Measurements from ENCODE around the gene ARL1.
A peak's percentile ranks its signal among the peaks of the same experiment; 100 is the strongest.

ARL1 gene

DNA sequence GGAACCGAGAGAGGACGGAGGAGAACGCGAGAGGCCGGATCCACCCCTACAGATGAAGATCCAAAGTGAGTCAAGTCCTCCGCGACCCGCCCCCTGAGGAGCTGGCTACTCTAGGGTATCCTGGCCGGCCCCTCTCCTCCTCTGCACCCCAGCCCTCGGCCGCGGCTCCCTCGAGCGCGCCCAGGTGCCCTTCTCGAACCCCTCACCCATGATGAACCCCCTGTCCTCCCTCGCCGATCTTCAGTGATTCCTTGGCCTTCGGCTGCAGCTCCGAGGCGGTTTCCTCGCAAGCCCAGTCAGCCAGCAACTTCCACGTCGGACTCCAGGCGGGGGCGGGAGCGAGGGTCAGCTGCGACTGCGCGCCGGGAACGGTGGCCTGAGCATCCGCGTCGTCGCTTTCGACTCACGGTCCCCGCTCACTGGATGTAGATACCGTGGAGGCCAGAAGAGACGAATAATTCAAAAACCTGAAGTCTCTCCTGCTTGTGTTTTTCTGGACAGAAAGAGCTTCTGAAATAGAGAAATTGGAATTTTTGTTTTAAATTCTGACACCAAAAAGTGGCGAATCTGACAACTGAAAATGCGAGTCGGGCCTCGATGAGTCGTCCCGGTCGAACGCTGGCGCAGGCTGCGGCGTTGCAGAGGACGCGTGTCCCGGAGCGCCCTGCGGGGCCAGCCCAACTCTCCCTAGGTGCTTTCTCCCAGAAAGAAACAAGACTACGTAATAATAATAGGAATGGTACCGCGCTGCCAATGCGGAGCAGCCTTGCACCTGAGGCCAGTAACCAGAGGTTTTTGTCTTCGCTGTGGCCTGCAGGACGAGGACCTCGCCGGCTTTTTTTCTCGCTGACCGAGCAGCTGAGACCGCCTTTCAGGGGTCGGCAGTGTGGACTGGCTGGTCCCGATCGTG lies at the start of gene ARL1 (continued):
- TF ChIP-seq, protein P1, sequence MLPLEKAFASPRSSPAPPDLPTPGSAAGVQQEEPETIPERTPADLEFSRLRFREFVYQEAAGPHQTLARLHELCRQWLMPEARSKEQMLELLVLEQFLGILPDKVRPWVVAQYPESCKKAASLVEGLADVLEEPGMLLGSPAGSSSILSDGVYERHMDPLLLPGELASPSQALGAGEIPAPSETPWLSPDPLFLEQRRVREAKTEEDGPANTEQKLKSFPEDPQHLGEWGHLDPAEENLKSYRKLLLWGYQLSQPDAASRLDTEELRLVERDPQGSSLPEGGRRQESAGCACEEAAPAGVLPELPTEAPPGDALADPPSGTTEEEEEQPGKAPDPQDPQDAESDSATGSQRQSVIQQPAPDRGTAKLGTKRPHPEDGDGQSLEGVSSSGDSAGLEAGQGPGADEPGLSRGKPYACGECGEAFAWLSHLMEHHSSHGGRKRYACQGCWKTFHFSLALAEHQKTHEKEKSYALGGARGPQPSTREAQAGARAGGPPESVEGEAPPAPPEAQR (tag by site-specific recombination; IDR thresholded peaks at IDR 0.05), result no peak
- TF ChIP-seq GLI2 (tag by site-specific recombination; IDR thresholded peaks at IDR 0.05; ENCODE audit: borderline replicate concordance, low read depth) (no peak), ZNF529 (tag by site-specific recombination; IDR thresholded peaks at IDR 0.05; ENCODE audit: insufficient replicate concordance) (no peak), KLF10 (tag by site-specific recombination; IDR thresholded peaks at IDR 0.05) (peak; percentile 66; the same call in 1 of the 2 replicates), ZBTB1 (tag by site-specific recombination; IDR thresholded peaks at IDR 0.05) (no peak), ZNF548 (tag by site-specific recombination; IDR thresholded peaks at IDR 0.05) (no peak), ZFP3 (tag by site-specific recombination; IDR thresholded peaks at IDR 0.05; ENCODE audit: low read depth) (no peak), ZNF138 (tag by site-specific recombination; IDR thresholded peaks at IDR 0.05; ENCODE audit: borderline replicate concordance) (no peak), ZNF140 (tag by site-specific recombination; IDR thresholded peaks at IDR 0.05) (no peak), ZNF596 (tag by site-specific recombination; IDR thresholded peaks at IDR 0.05) (no peak), ZNF175 (tag by site-specific recombination; IDR thresholded peaks at IDR 0.05) (no peak), ZNF23 (tag by site-specific recombination; IDR thresholded peaks at IDR 0.05; ENCODE audit: borderline replicate concordance) (no peak), ZBTB8A (tag by site-specific recombination; IDR thresholded peaks at IDR 0.05) (peak; percentile 73), EGR2 (tag by site-specific recombination; IDR thresholded peaks at IDR 0.05; ENCODE audit: low read depth) (peak; percentile 84; the same call in 1 of the 2 replicates), BCL11B (tag by site-specific recombination; IDR thresholded peaks at IDR 0.05; ENCODE audit: low read depth) (no peak), SCRT2 (tag by site-specific recombination; IDR thresholded peaks at IDR 0.05) (no peak), GLI4 (tag by site-specific recombination; IDR thresholded peaks at IDR 0.05) (no peak)
- TF ChIP-seq, protein P2, sequence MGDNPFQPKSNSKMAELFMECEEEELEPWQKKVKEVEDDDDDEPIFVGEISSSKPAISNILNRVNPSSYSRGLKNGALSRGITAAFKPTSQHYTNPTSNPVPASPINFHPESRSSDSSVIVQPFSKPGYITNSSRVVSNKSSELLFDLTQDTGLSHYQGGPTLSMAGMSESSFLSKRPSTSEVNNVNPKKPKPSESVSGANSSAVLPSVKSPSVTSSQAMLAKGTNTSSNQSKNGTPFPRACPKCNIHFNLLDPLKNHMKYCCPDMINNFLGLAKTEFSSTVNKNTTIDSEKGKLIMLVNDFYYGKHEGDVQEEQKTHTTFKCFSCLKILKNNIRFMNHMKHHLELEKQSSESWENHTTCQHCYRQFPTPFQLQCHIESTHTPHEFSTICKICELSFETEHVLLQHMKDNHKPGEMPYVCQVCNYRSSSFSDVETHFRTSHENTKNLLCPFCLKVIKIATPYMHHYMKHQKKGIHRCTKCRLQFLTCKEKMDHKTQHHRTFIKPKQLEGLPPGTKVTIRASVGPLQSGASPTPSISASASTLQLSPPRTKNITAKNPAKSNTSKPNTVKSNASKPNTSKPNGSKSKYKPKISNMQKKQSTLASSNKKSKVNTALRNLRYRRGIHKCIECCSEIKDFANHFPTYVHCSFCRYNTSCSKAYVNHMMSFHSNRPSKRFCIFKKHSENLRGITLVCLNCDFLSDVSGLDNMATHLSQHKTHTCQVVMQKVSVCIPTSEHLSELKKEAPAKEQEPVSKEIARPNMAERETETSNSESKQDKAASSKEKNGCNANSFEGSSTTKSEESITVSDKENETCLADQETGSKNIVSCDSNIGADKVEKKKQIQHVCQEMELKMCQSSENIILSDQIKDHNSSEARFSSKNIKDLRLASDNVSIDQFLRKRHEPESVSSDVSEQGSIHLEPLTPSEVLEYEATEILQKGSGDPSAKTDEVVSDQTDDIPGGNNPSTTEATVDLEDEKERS (tag by site-specific recombination; IDR thresholded peaks at IDR 0.05), result no peak
- TF ChIP-seq, protein P3, sequence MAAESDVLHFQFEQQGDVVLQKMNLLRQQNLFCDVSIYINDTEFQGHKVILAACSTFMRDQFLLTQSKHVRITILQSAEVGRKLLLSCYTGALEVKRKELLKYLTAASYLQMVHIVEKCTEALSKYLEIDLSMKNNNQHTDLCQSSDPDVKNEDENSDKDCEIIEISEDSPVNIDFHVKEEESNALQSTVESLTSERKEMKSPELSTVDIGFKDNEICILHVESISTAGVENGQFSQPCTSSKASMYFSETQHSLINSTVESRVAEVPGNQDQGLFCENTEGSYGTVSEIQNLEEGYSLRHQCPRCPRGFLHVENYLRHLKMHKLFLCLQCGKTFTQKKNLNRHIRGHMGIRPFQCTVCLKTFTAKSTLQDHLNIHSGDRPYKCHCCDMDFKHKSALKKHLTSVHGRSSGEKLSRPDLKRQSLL (tag by site-specific recombination; IDR thresholded peaks at IDR 0.05), result peak; percentile 33; the same call in 1 of the 2 replicates
- TF ChIP-seq, protein P4, sequence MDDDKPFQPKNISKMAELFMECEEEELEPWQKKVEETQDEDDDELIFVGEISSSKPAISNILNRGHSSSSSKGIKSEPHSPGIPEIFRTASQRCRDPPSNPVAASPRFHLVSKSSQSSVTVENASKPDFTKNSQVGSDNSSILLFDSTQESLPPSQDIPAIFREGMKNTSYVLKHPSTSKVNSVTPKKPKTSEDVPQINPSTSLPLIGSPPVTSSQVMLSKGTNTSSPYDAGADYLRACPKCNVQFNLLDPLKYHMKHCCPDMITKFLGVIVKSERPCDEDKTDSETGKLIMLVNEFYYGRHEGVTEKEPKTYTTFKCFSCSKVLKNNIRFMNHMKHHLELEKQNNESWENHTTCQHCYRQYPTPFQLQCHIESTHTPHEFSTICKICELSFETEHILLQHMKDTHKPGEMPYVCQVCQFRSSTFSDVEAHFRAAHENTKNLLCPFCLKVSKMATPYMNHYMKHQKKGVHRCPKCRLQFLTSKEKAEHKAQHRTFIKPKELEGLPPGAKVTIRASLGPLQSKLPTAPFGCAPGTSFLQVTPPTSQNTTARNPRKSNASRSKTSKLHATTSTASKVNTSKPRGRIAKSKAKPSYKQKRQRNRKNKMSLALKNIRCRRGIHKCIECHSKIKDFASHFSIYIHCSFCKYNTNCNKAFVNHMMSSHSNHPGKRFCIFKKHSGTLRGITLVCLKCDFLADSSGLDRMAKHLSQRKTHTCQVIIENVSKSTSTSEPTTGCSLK (tag by site-specific recombination; IDR thresholded peaks at IDR 0.05), result no peak
- TF ChIP-seq, protein P5, sequence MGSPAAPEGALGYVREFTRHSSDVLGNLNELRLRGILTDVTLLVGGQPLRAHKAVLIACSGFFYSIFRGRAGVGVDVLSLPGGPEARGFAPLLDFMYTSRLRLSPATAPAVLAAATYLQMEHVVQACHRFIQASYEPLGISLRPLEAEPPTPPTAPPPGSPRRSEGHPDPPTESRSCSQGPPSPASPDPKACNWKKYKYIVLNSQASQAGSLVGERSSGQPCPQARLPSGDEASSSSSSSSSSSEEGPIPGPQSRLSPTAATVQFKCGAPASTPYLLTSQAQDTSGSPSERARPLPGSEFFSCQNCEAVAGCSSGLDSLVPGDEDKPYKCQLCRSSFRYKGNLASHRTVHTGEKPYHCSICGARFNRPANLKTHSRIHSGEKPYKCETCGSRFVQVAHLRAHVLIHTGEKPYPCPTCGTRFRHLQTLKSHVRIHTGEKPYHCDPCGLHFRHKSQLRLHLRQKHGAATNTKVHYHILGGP (tag by site-specific recombination; IDR thresholded peaks at IDR 0.05), result no peak
- TF ChIP-seq, protein P6, sequence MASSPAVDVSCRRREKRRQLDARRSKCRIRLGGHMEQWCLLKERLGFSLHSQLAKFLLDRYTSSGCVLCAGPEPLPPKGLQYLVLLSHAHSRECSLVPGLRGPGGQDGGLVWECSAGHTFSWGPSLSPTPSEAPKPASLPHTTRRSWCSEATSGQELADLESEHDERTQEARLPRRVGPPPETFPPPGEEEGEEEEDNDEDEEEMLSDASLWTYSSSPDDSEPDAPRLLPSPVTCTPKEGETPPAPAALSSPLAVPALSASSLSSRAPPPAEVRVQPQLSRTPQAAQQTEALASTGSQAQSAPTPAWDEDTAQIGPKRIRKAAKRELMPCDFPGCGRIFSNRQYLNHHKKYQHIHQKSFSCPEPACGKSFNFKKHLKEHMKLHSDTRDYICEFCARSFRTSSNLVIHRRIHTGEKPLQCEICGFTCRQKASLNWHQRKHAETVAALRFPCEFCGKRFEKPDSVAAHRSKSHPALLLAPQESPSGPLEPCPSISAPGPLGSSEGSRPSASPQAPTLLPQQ (tag by site-specific recombination; IDR thresholded peaks at IDR 0.05), result peak; percentile 73
- TF ChIP-seq, protein P7, sequence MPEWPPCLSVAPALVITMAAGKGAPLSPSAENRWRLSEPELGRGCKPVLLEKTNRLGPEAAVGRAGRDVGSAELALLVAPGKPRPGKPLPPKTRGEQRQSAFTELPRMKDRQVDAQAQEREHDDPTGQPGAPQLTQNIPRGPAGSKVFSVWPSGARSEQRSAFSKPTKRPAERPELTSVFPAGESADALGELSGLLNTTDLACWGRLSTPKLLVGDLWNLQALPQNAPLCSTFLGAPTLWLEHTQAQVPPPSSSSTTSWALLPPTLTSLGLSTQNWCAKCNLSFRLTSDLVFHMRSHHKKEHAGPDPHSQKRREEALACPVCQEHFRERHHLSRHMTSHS (tag by site-specific recombination; IDR thresholded peaks at IDR 0.05), result no peak
